Measurements from ENCODE around the gene TPK1. TPM values are rescaled to one million over a fixed set of nuclear protein-coding genes. Genes with fewer than 3 reads are reported as not detected.

The TPK1 gene
- polyA plus RNA-seq, 1 donor from 2014 or later, result 3.5 TPM

- Histone ChIP-seq H3K4me3 (ENCODE audit: low read length) (no peak overlapping the region), H3K79me2 (replicated peaks; ENCODE audit: insufficient read depth, low read length) (no peaks in the 10 kb centered on the region), H3K27ac (ENCODE audit: low read length) (no peak overlapping the region), H3K27me3 (ENCODE audit: insufficient read depth, low read depth, low read length) (no peaks in the 10 kb centered on the region), H3K9me3 (ENCODE audit: low read length) (no peaks in the 10 kb centered on the region), H3F3A (ENCODE audit: insufficient read depth, low read length, poor library complexity, severe bottlenecking) (no peaks in the 10 kb centered on the region), H3K4me2 (ENCODE audit: low read length) (no peak overlapping the region), H2AFZ (ENCODE audit: low read depth, low read length) (no peak overlapping the region), H3K36me3 (ENCODE audit: insufficient read depth, low read length) (no peaks in the 10 kb centered on the region), H3K9me2 (ENCODE audit: insufficient read depth, low read length) (no peaks in the 10 kb centered on the region), H3K9ac (ENCODE audit: low read length) (no peak overlapping the region), H4K20me1 (ENCODE audit: insufficient read depth) (no peaks in the 10 kb centered on the region)
- TF ChIP-seq EP300 (conservative IDR thresholded peaks at IDR 0.05; ENCODE audit: poor library complexity, severe bottlenecking) (no peak), RAD21 (conservative IDR thresholded peaks at IDR 0.05) (no peak), MXI1 (conservative IDR thresholded peaks at IDR 0.05; ENCODE audit: poor library complexity, severe bottlenecking) (no peak), REST (IDR thresholded peaks at IDR 0.05; ENCODE audit: borderline replicate concordance) (no peak), CTCF (IDR thresholded peaks at IDR 0.05; ENCODE audit: poor library complexity, severe bottlenecking) (no peak), SMC3 (conservative IDR thresholded peaks at IDR 0.05; ENCODE audit: poor library complexity) (no peak), EZH2 (IDR thresholded peaks at IDR 0.05; ENCODE audit: borderline replicate concordance, insufficient read depth, low read length, poor library complexity, severe bottlenecking) (no peak), POLR2AphosphoS5 (IDR thresholded peaks at IDR 0.05) (no peak), TAF1 (IDR thresholded peaks at IDR 0.05; ENCODE audit: low read depth) (no peak)
Measured at GRCh38 chr7:144792050-144792449, 43.8 kb downstream of the TPK1 start.

GRCh38 chr7:144791488-144791887 lies 44.4 kb downstream of the TPK1 start:
- Histone ChIP-seq H3K9me3 (ENCODE audit: low read length) (no peaks in the 10 kb centered on the region), H3K4me3 (ENCODE audit: low read length) (no peak overlapping the region), H3K9ac (ENCODE audit: low read length) (no peak overlapping the region), H3F3A (ENCODE audit: insufficient read depth, low read length, poor library complexity, severe bottlenecking) (no peaks in the 10 kb centered on the region), H3K79me2 (replicated peaks; ENCODE audit: insufficient read depth, low read length) (no peaks in the 10 kb centered on the region), H3K27me3 (ENCODE audit: insufficient read depth, low read depth, low read length) (no peaks in the 10 kb centered on the region), H3K9me2 (ENCODE audit: insufficient read depth, low read length) (no peaks in the 10 kb centered on the region), H3K27ac (ENCODE audit: low read length) (no peak overlapping the region), H2AFZ (ENCODE audit: low read depth, low read length) (no peak overlapping the region), H4K20me1 (ENCODE audit: insufficient read depth) (no peaks in the 10 kb centered on the region), H3K36me3 (ENCODE audit: insufficient read depth, low read length) (no peaks in the 10 kb centered on the region), H3K4me2 (ENCODE audit: low read length) (no peak overlapping the region)
- TF ChIP-seq EZH2 (IDR thresholded peaks at IDR 0.05; ENCODE audit: borderline replicate concordance, insufficient read depth, low read length, poor library complexity, severe bottlenecking) (no peak), RAD21 (conservative IDR thresholded peaks at IDR 0.05) (no peak), REST (IDR thresholded peaks at IDR 0.05; ENCODE audit: borderline replicate concordance) (no peak), POLR2AphosphoS5 (IDR thresholded peaks at IDR 0.05) (no peak), MXI1 (conservative IDR thresholded peaks at IDR 0.05; ENCODE audit: poor library complexity, severe bottlenecking) (no peak), SMC3 (conservative IDR thresholded peaks at IDR 0.05; ENCODE audit: poor library complexity) (no peak), EP300 (conservative IDR thresholded peaks at IDR 0.05; ENCODE audit: poor library complexity, severe bottlenecking) (no peak), TAF1 (IDR thresholded peaks at IDR 0.05; ENCODE audit: low read depth) (no peak), CTCF (IDR thresholded peaks at IDR 0.05; ENCODE audit: poor library complexity, severe bottlenecking) (no peak)
